HG03354 (cell line): ENCODE measurements around the gene ZNF587.
"Not testable (repeated sequence)": the region's sequence is repeated elsewhere in the genome, so short reads cannot be mapped to it uniquely, and the experiment has no call there.

Experiments used
- ATAC-seq: cut with Tn5 transposase; IDR thresholded peaks from one replicate; pipeline ENCODE4 v1.9.1; 2021; ENCODE audit warnings: mild to moderate bottlenecking; ENCODE audit not compliant: unreplicated experiment, poor library complexity, severe bottlenecking

Gene ZNF587

GRCh38 chr19:57821095-57821494, 28.6 kb upstream of the ZNF587 start:
- ATAC-seq = not testable (repeated sequence)

DNA sequence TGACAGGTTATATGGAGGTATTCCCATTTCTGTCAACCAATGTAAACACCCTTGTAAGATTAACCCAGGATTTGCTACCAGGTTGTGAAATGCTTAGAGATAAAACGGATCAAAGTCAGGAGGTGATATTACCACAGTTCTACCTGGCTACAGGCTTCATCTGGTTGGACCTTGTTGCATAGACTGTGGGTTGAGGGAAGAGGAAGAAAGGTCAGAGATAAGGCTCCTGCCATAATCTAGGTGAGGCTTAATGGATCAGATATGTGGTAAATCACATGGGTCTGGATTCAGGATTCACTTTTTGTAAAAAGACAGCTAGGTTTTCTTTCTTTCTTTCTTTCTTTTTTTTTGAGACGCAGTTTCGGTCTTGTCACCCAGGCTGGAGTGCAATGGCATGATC, 28.2 kb upstream of the ZNF587 start:
- not testable (repeated sequence) for ATAC-seq

- not testable (repeated sequence) for ATAC-seq
These were observed 26.5 kb upstream of the ZNF587 start for GRCh38 chr19:57823155-57823554.

- ATAC-seq = not testable (repeated sequence)
These were observed 26.1 kb upstream of the ZNF587 start for GRCh38 chr19:57823608-57824007.

- ATAC-seq = no peak
These were observed 24.1 kb upstream of the ZNF587 start for GRCh38 chr19:57825511-57825910.

DNA sequence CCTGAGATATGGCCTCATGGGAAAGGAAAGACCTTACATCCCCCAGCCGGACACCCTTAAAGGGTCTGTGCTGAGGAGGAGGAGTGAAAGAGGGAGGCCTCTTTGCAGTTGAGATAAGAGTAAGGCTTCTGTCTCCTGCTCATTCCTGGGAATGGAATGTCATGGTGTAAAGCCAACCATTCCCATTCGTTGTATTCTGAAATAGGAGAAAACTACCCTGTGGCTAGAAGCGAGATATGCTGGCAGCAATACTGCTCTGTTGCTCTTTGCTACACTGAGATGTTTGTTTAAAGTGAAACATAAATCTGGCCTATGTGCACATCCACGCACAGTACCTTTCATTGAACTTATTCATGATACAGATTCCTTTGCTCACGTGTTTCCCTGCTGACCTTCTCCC, 20.3 kb upstream of the ZNF587 start:
- no peak for ATAC-seq

- no peak for ATAC-seq
These were observed 19.5 kb upstream of the ZNF587 start, which contains the start of gene ZNF587B for GRCh38 chr19:57830071-57830602. TSS of gene ZNF587B (plus strand) at chr19:57830299. CDS start at chr19:57830529, 230 bp downstream.

DNA sequence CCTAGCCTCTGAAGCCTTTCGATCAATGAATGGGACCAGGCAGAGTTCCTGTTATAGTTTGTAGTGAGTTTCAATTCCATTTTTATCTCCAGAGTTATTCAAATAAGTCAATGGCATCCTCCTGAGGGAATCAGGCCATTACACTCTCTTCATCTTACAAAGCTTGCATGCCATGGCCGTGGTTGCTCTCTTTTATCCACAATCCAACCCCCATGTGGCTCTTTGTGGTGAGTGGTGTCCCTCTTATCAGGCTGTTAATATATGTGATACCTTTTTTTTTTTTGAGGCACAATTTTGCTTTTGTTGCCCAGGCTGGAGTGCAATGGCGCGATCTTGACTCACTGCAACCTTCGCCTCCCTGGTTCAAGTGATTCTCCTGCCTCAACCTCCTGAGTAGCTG, 12.7 kb upstream of the ZNF587 start:
- ATAC-seq = not testable (repeated sequence)

GRCh38 chr19:57838622-57839191, 11.0 kb upstream of the ZNF587 start:
- ATAC-seq = not testable (repeated sequence)

GRCh38 chr19:57841122-57841763, 8.4 kb upstream of the ZNF587 start:
- ATAC-seq = no peak

DNA sequence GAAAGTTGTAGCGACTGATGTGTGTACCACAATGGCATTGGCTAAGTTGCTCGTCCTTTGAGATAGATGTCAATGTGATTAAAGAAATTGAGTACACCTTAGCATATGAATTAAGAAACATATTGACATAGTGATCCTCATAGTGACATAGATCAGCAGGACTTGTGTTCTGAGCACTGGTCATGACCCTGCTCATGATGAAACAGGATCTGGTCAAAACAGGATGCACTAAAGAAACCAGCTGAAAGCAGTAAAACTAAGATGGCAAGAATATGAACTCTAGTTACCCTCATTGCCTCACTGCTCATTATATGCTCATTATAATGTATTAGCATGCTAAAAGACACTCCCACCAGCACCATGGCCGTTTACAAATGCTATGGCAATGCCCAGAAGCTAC, 2.5 kb upstream of the ZNF587 start:
- not testable (repeated sequence) for ATAC-seq

DNA sequence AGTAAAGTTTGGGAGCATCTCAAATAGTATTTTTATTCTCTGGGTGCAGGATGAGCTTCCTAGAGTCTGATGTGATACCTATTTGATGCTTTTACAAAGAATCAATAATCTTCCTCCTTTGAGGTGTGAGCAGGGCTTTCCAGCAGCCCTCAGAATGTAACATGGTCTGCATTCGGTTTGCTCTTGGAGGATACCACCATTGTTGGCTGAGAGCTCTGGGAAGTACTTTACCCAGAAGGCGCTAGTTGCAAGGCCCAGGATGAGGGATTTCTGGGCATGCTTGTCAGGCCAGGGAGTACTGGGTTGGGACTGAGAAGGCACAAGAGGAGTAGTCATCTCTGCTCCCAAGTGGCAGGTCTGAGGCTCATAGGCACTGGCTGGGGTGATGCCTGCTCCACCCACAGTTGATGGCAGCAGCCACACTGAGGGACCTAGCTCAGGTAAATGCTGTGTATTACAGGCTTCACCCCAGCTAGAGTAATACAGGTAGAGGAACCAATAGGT, 445 bp upstream of the ZNF587 start:
- ATAC-seq = peak; percentile 26

DNA sequence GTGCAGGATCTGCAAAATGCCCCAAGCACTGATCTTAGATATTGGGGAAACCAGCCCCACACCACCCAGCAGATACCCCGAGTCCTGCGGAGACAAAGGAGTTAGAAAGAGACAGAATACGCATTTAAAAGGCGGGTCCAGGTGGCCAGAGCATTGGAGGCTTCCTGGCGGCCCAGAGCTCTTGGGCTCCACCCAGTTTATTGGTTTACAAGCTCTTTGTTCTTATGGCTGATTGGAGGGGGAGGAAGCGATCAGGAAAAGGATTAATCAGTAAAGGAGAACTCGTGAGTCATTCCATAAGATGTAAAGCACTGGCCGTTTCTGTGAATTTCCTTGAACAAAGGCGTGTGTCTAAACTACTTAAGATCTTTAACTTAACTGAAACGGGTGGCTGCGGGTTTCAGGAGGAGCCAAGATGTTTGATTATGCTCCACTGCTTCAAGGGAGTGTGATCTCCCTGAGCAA, 926 bp downstream of the ZNF587 start:
- ATAC-seq = no peak

DNA sequence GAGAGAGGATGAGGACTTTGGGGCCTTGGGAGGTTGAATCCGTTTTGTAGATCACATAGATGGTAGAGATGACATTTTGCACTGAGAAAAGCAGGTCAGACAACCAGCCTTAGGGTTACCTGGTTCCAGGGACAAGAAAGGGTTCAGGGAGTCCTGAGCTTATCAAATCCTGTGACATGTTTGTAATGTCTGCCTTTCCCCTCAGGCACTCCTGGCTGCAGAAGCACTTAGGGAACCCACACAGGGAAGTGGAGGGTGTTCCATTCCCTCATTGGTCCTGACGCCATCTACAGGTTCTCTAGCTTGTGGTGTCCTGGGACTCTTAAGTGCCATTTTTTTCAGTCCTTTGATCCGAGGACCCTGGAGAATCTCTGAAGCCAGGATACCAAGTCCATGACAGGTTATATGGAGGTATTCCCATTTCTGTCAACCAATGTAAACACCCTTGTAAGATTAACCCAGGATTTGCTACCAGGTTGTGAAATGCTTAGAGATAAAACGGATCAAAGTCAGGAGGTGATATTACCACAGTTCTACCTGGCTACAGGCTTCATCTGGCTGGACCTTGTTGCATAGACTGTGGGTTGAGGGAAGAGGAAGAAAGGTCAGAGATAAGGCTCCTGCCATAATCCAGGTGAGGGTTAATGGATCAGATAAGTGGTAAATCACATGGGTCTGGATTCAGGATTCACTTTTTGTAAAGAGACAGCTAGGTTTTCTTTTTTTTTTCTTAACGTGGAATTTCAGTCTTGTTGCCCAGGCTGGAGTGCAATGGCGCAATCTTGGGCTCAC, 2.3 kb downstream of the ZNF587 start:
- not testable (repeated sequence) for ATAC-seq

DNA sequence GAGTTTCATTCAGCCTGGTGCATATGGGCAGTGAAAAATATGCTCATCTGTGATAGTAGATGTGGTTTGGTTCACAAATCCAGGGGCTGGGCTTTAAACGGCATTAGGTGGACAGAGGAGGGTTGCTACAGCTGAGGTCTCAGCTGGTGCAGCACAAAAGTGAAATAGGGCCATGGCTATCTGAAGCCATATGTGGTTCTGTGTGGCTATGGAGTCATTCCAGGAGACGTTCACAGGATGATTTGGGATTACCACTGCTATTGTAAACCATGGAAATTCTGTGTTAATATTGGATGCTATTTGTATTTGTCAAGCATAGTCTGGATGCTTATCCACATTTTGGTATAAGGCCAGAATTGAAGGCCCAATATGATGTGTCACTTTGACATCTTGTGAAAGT, 4.5 kb downstream of the ZNF587 start:
- not testable (repeated sequence) for ATAC-seq

GRCh38 chr19:57862351-57862750, 12.7 kb downstream of the ZNF587 start:
- ATAC-seq = not testable (repeated sequence)

DNA sequence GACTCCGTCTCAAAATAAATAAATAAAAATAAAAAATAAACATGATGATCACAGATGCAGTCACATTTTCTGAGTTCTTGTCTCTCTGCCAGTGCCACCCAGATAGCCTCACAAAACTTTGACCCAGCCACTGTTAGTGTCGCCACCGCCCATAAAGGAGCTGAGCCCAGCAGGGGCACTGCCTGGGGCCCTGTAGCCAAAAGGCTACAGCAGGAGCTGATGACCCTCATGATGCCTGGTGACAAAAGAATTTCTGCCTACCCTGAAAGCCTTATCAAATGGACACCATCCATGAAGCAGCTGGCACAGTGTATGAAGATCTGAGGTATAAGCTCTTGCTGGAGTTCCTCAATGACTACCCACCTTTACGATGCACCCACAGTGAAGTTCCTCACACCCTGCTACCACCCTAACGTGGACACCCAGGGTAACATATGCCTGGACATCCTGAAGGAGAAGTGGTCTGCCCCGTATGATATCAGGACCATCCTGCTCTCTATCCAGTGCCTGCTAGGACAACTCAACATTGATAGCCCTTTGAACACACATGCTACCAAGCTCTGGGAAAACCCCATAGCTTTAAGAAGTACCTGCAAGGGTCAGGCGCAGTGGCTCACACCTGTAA, 18.3 kb downstream of the ZNF587 start:
- no peak for ATAC-seq

DNA sequence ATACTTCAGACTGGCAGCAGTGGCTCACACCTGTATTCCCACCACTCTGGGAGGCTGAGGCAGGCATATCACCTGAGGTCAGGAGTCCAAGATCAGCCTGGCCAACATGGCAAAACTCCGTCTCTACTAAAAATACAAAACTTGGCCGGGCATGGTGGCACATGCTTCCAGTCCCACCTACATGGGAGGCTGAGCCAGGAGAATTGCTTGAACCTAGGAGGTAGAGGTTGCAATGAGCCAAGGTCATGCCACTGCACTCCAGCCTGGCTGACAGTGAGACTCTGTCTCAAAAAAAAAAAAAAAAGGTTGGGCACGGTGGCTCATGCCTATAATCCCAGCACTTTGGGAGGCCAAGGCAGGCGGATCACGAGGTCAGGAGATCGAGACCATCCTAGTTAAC, 20.0 kb downstream of the ZNF587 start:
- not testable (repeated sequence) for ATAC-seq

DNA sequence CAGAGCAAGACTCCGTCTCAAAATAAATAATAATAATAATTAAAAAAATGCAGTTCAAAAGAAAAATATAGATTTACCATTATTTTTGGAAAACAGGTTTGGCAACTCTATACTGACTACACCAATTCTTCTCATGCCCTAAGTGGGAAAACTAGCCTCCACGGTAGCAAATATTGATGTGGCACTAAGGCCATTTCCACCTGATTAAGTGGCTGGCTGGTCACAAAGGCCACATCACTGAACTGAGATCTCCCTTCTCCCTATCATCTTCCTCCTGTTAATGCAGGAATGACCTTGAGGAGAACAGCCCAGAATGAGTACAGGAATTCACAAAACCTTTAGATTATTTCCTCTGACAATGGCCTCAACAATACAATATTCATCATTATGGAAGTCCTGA, 20.6 kb downstream of the ZNF587 start:
- no peak for ATAC-seq

DNA sequence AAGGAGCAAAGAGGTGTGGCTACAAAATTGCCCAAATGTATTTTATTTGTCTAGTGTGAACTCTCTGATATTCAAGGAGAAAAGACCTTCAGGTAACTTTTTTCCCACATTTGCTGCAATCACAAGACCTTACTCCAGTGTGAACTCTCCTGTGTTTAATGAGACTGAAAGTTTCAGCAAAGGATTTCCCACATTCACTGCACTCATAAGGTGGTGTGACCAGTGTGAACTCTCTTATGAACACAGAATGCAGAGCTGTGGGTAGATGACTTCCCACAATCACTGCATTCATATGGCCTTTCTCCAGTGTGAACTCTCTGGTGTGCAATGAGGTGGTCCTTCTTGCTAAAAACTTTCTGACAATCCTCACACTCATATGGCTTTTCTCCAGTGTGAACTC, 22.8 kb downstream of the ZNF587 start:
- ATAC-seq = no peak
